H9 (cell line): ENCODE data around the gene F10. TPM values are rescaled to one million over a fixed set of nuclear protein-coding genes. Genes with fewer than 3 reads are reported as not detected.

Source experiments
- DNase-seq: peaks from one replicate; pipeline ENCODE4 v3.0.0-alpha.2; 2017
- H2AFZ ChIP-seq: one replicate; pipeline ENCODE4 v1.6.1; 2013; ENCODE audit warnings: mild to moderate bottlenecking, low read length, control low read depth, moderate library complexity
- H2AK5ac ChIP-seq: 2 replicates; pipeline ENCODE4 v1.6.1; 2013; ENCODE audit warnings: low read length, control low read depth, mixed read lengths; ENCODE audit not compliant: insufficient read length
- H2BK120ac ChIP-seq: one replicate; pipeline ENCODE4 v1.6.1; 2013; ENCODE audit warnings: low read depth, mild to moderate bottlenecking, low read length, control low read depth, inconsistent platforms; ENCODE audit not compliant: poor library complexity, severe bottlenecking
- H2BK12ac ChIP-seq: 2 replicates; pipeline ENCODE4 v1.6.1; 2013; ENCODE audit warnings: low read length, control low read depth, mixed read lengths, low read depth; ENCODE audit not compliant: insufficient read length
- H2BK15ac ChIP-seq: 2 replicates; pipeline ENCODE4 v1.6.1; 2013; ENCODE audit warnings: low read depth, low read length, control low read depth
- H2BK20ac ChIP-seq: one replicate; pipeline ENCODE4 v1.6.1; 2013; ENCODE audit warnings: low read depth, mild to moderate bottlenecking, low read length, control low read depth, inconsistent platforms; ENCODE audit not compliant: poor library complexity, severe bottlenecking
- H2BK5ac ChIP-seq: 2 replicates; pipeline ENCODE4 v1.6.1; 2013; ENCODE audit warnings: low read length, control low read depth, mixed read lengths; ENCODE audit not compliant: insufficient read length
- H3K14ac ChIP-seq: 2 replicates; pipeline ENCODE4 v1.6.1; 2013; ENCODE audit warnings: low read length, control low read depth; ENCODE audit not compliant: insufficient read depth
- H3K18ac ChIP-seq: 2 replicates; pipeline ENCODE4 v1.6.1; 2013; ENCODE audit warnings: low read depth, mild to moderate bottlenecking, mixed read lengths, low read length, control low read depth; ENCODE audit not compliant: insufficient read length
- H3K23ac ChIP-seq: 2 replicates; pipeline ENCODE4 v1.6.1; 2013; ENCODE audit warnings: low read length, control low read depth, mixed read lengths, low read depth; ENCODE audit not compliant: insufficient read length
- H3K23me2 ChIP-seq: 2 replicates; pipeline ENCODE4 v1.6.1; 2013; ENCODE audit warnings: low read depth, mild to moderate bottlenecking, mixed read lengths, low read length, control low read depth; ENCODE audit not compliant: insufficient read length, poor library complexity, severe bottlenecking
- H3K27ac ChIP-seq: 2 replicates; pipeline ENCODE4 v1.5.1; 2013; ENCODE audit warnings: low read length, control low read depth, mixed read lengths, low read depth; ENCODE audit not compliant: insufficient read length
- H3K27me3 ChIP-seq: 2 replicates; pipeline ENCODE4 v1.6.1; 2013; ENCODE audit warnings: low read length, control low read depth, inconsistent platforms; ENCODE audit not compliant: insufficient read depth
- H3K4ac ChIP-seq: 2 replicates; pipeline ENCODE4 v1.6.1; 2013; ENCODE audit warnings: low read depth, mild to moderate bottlenecking, control low read depth, inconsistent platforms, low read length, moderate library complexity
- H3K4me1 ChIP-seq: 2 replicates; pipeline ENCODE4 v1.6.1; 2013; ENCODE audit warnings: low read length, control low read depth, inconsistent platforms; ENCODE audit not compliant: insufficient read depth
- H3K4me2 ChIP-seq: 2 replicates; pipeline ENCODE4 v1.6.1; 2013; ENCODE audit warnings: low read length, control low read depth, mixed read lengths; ENCODE audit not compliant: insufficient read length, insufficient read depth
- H3K56ac ChIP-seq: 2 replicates; pipeline ENCODE4 v1.6.1; 2013; ENCODE audit warnings: low read depth, mild to moderate bottlenecking, mixed read lengths, low read length, control low read depth; ENCODE audit not compliant: insufficient read length
- H3K79me1 ChIP-seq: 2 replicates; pipeline ENCODE4 v1.6.1; 2013; ENCODE audit warnings: low read depth, mild to moderate bottlenecking, moderate library complexity, low read length, control low read depth, inconsistent platforms; ENCODE audit not compliant: insufficient read depth, poor library complexity, severe bottlenecking
- H3K79me2 ChIP-seq: 2 replicates; pipeline ENCODE4 v1.6.1; 2013; ENCODE audit warnings: low read length, control low read depth, inconsistent platforms; ENCODE audit not compliant: insufficient read depth
- H3K9ac ChIP-seq: 2 replicates; pipeline ENCODE4 v1.6.1; 2013; ENCODE audit warnings: low read length, control low read depth, mixed read lengths; ENCODE audit not compliant: insufficient read length; ENCODE audit errors: extremely low read depth
- H3K9me3 ChIP-seq: one replicate; pipeline ENCODE4 v1.6.1; 2013; ENCODE audit warnings: low read depth, low read length, inconsistent platforms; ENCODE audit not compliant: control insufficient read depth
- H3T11ph ChIP-seq: one replicate; pipeline ENCODE4 v1.6.1; 2013; ENCODE audit warnings: mild to moderate bottlenecking, low read length, control low read depth, inconsistent platforms
- H4K20me1 ChIP-seq: one replicate; pipeline ENCODE4 v1.6.1; 2013; ENCODE audit not compliant: control insufficient read depth, insufficient read length, insufficient read depth
- H4K5ac ChIP-seq: 2 replicates; pipeline ENCODE4 v1.6.1; 2013; ENCODE audit warnings: low read depth, mild to moderate bottlenecking, mixed read lengths, low read length, control low read depth; ENCODE audit not compliant: insufficient read length
- H4K8ac ChIP-seq: replicated peaks from 2 replicates; pipeline ENCODE4 v1.6.1; 2013; ENCODE audit warnings: low read length, control low read depth, mixed read lengths, low read depth; ENCODE audit not compliant: insufficient read length
- H4K91ac ChIP-seq: 2 replicates; pipeline ENCODE4 v1.6.1; 2013; ENCODE audit warnings: low read depth, mild to moderate bottlenecking, moderate library complexity, mixed read lengths, low read length, control low read depth; ENCODE audit not compliant: insufficient read length
- H3K27ac Mint-ChIP-seq, 3 experiments: 2 replicates in 2 of 3; 3 replicates in 1 of 3; pipeline ENCODE4 v1.8.0; 2020 to 2021; ENCODE audit warnings: mixed read lengths in 3 of 3, mild to moderate bottlenecking in 1 of 3, moderate library complexity in 1 of 3
- H3K27me3 Mint-ChIP-seq: 2 replicates; pipeline ENCODE4 v1.8.0; 2021; ENCODE audit warnings: low read depth, mild to moderate bottlenecking, moderate library complexity, mixed read lengths
- H3K36me3 Mint-ChIP-seq, 3 experiments: 2 replicates in 2 of 3; 3 replicates in 1 of 3; pipeline ENCODE4 v1.8.0; 2020 to 2021; ENCODE audit warnings: low read depth in 3 of 3, mixed read lengths in 3 of 3; ENCODE audit not compliant: insufficient read depth in 1 of 3
- H3K4me1 Mint-ChIP-seq, 2 experiments: 2 replicates each; pipeline ENCODE4 v1.8.0; 2020; ENCODE audit warnings: mixed read lengths in 2 of 2
- H3K4me3 Mint-ChIP-seq, 2 experiments: 2 replicates in 1 of 2; 3 replicates in 1 of 2; pipeline ENCODE4 v1.8.0; 2020 to 2021; ENCODE audit warnings: mild to moderate bottlenecking in 2 of 2, mixed read lengths in 2 of 2, moderate library complexity in 1 of 2
- H3K9me3 Mint-ChIP-seq, 2 experiments: 2 replicates in 1 of 2; 3 replicates in 1 of 2; pipeline ENCODE4 v1.8.0; 2020; ENCODE audit warnings: mild to moderate bottlenecking in 2 of 2, mixed read lengths in 2 of 2, moderate library complexity in 1 of 2
- WGBS: extraction: QIAGEN DNeasy Blood & Tissue Kit; methylation state at CpG from one replicate; pipeline ENCODE4 v1.1.7; 2013; ENCODE audit warnings: missing lambda C conversion rate, low lambda C conversion rate, mixed read lengths; ENCODE audit not compliant: insufficient read length; ENCODE audit errors: extremely low coverage; 5-methylcytosine and 5-hydroxymethylcytosine counted together
- total RNA-seq: library from RNA; stranded (reverse); gene quantifications from 2 replicates; pipeline ENCODE4 v1.2.1, GENCODE V29; 2021
- TF ChIP-seq, protein P1 (sequence below): fragments of 200-600 bp; sonication (generic); conservative IDR thresholded peaks from 3 replicates; pipeline ENCODE4 v1.8.0; 2021; ENCODE audit warnings: antibody characterized with exemption, mild to moderate bottlenecking

F10 gene
- total RNA-seq, 1 experiment from 2014 or later = 1.7 TPM

GRCh38 chr13:113141601-113141970, 19.0 kb downstream of the F10 start:
- no peak overlapping the region for H4K5ac ChIP-seq
- H3K4me1 Mint-ChIP-seq = peaks cover 14 to 27% of the 10 kb centered on the region in 2 experiments
- H3K27me3 ChIP-seq = no peaks in the 10 kb centered on the region
- H3K23me2 ChIP-seq = no peaks in the 10 kb centered on the region
- no peak overlapping the region for H3K4me3 Mint-ChIP-seq
- H2BK15ac ChIP-seq = no peak overlapping the region
- no peaks in the 10 kb centered on the region for H3K9me3 Mint-ChIP-seq
- H2BK5ac ChIP-seq = no peak overlapping the region
- TF ChIP-seq, protein P1, sequence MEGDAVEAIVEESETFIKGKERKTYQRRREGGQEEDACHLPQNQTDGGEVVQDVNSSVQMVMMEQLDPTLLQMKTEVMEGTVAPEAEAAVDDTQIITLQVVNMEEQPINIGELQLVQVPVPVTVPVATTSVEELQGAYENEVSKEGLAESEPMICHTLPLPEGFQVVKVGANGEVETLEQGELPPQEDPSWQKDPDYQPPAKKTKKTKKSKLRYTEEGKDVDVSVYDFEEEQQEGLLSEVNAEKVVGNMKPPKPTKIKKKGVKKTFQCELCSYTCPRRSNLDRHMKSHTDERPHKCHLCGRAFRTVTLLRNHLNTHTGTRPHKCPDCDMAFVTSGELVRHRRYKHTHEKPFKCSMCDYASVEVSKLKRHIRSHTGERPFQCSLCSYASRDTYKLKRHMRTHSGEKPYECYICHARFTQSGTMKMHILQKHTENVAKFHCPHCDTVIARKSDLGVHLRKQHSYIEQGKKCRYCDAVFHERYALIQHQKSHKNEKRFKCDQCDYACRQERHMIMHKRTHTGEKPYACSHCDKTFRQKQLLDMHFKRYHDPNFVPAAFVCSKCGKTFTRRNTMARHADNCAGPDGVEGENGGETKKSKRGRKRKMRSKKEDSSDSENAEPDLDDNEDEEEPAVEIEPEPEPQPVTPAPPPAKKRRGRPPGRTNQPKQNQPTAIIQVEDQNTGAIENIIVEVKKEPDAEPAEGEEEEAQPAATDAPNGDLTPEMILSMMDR = no peak
- H3K23ac ChIP-seq = no peak overlapping the region
- no peak overlapping the region for H2AK5ac ChIP-seq
- H3K79me1 ChIP-seq = no peaks in the 10 kb centered on the region
- no peaks in the 10 kb centered on the region for H3K9me3 ChIP-seq
- no peaks in the 10 kb centered on the region for H3K79me2 ChIP-seq
- H3K9ac ChIP-seq = no peak overlapping the region
- H3K36me3 Mint-ChIP-seq = no peaks in the 10 kb centered on the region
- H3K56ac ChIP-seq = no peak overlapping the region
- H4K91ac ChIP-seq = no peak overlapping the region
- H3T11ph ChIP-seq = no peak overlapping the region
- no peak overlapping the region for H3K27ac ChIP-seq
- H3K27ac Mint-ChIP-seq = no peak overlapping the region; a peak in 1 of 7 replicates
- no peak overlapping the region for H2BK120ac ChIP-seq
- no CpG with 5 or more reads among the region's 18 CpGs for WGBS
- H3K27me3 Mint-ChIP-seq = no peaks in the 10 kb centered on the region
- no peak overlapping the region for H2BK12ac ChIP-seq
- no peak overlapping the region for H3K4me2 ChIP-seq
- no peak overlapping the region for H2AFZ ChIP-seq
- no peak overlapping the region for H3K4ac ChIP-seq
- DNase-seq = peak; percentile 25
- H3K14ac ChIP-seq = no peak overlapping the region; the same call in 1 of the 2 replicates
- no peaks in the 10 kb centered on the region for H3K4me1 ChIP-seq
- no peak overlapping the region for H4K8ac ChIP-seq
- H3K18ac ChIP-seq = no peak overlapping the region
- no peak overlapping the region for H2BK20ac ChIP-seq
- H4K20me1 ChIP-seq = no peaks in the 10 kb centered on the region
